ENCODE results near the gene DHRS11. TPM values are rescaled to one million over a fixed set of nuclear protein-coding genes. Genes with fewer than 3 reads are reported as not detected.

DHRS11 gene
- total and polyA plus RNA-seq, 10 of the 15 experiments (the other 5 are each of a cell fraction or from before 2014, with no cell fraction given), result 3.4 to 23.0 (median 14.5) TPM

GRCh38 chr17:36550491-36551417 lies 40.9 kb upstream of the DHRS11 start (continued):
- TF ChIP-seq, protein P1, sequence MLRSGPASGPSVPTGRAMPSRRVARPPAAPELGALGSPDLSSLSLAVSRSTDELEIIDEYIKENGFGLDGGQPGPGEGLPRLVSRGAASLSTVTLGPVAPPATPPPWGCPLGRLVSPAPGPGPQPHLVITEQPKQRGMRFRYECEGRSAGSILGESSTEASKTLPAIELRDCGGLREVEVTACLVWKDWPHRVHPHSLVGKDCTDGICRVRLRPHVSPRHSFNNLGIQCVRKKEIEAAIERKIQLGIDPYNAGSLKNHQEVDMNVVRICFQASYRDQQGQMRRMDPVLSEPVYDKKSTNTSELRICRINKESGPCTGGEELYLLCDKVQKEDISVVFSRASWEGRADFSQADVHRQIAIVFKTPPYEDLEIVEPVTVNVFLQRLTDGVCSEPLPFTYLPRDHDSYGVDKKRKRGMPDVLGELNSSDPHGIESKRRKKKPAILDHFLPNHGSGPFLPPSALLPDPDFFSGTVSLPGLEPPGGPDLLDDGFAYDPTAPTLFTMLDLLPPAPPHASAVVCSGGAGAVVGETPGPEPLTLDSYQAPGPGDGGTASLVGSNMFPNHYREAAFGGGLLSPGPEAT (IDR thresholded peaks at IDR 0.05; ENCODE audit: low read depth), result peak; percentile 65; the same call in 1 of the 2 replicates
- TF ChIP-seq ATF7 (IDR thresholded peaks at IDR 0.05; ENCODE audit: low read depth), result peak; percentile 46; the same call in 1 of the 2 replicates
- 0 out of 2 replicates have a peak, but pooled peaks have one; percentile 68 for TF ChIP-seq ZSCAN29 (IDR thresholded peaks at IDR 0.05)
- 0 out of 2 replicates have a peak, but pooled peaks have one; percentile 14 for TF ChIP-seq FOXM1 (IDR thresholded peaks at IDR 0.05; ENCODE audit: low read depth, low read length)
- peak; percentile 46; the same call in 1 of the 2 replicates for TF ChIP-seq JUNB (IDR thresholded peaks at IDR 0.05)
- TF ChIP-seq BCL11A (IDR thresholded peaks at IDR 0.05; ENCODE audit: low read depth, low read length), result peak; percentile 64; the same call in 1 of the 2 replicates
- TF ChIP-seq DPF2 (IDR thresholded peaks at IDR 0.05), result peak; percentile 71; the same call in 1 of the 2 replicates
- peak; percentile 61; the same call in 1 of the 2 replicates for TF ChIP-seq NR2F1 (conservative IDR thresholded peaks at IDR 0.05)

GRCh38 chr17:36553459-36553858 lies 38.2 kb upstream of the DHRS11 start:
- Histone ChIP-seq H3K4me1 (ENCODE audit: control insufficient read depth, insufficient read depth, low read length) (peaks cover 21% of the 10 kb centered on the region), H3K4me3 (no peak overlapping the region), H3K27me3 (replicated peaks in 1 of 2; ENCODE audit: control insufficient read depth in 2 of 2, insufficient read depth in 2 of 2, low read length in 1 of 2) (no peaks in the 10 kb centered on the region), H3K4me2 (ENCODE audit: control insufficient read depth, insufficient read depth) (no peak overlapping the region), H3K9me3 (replicated peaks; ENCODE audit: control insufficient read depth, insufficient read depth, low read length) (no peaks in the 10 kb centered on the region), H3K79me2 (ENCODE audit: control insufficient read depth, insufficient read depth, low read length) (peaks cover 34% of the 10 kb centered on the region), H4K20me1 (ENCODE audit: control insufficient read depth, insufficient read depth) (peaks cover 4% of the 10 kb centered on the region), H2AFZ (ENCODE audit: control insufficient read depth, low read depth, low read length) (no peak overlapping the region), H3K36me3 (ENCODE audit: control insufficient read depth in 2 of 2, insufficient read depth in 2 of 2, low read length in 1 of 2) (peaks cover 3 to 23% of the 10 kb centered on the region in 2 experiments), H3K27ac (ENCODE audit: control insufficient read depth, insufficient read depth) (no peak overlapping the region), H3K9ac (ENCODE audit: control insufficient read depth, insufficient read depth, low read length) (no peak overlapping the region)
- 100% methylated on average over 3 of the region's 3 CpGs for WGBS (ENCODE audit: insufficient coverage, insufficient replicate concordance, low lambda C conversion rate, missing lambda C conversion rate)
- SMC1A ChIA-PET (ENCODE audit: uncharacterized antibody, unreplicated experiment), result interaction anchor here (2.4 kb wide), 1 partner anchor 11 kb away, joined by 5 read pairs; no protein-coding TSS in a partner anchor
- DNase-seq (ENCODE audit: low read depth, low spot score) (no peak), ATAC-seq (no peak), FAIRE-seq (no peak)
- in situ Hi-C loops (cut with MboI), result no loop called here
- BruUV-seq (replicated peaks), result no TSS peak
- CTCF ChIA-PET, result interaction anchor here (1.2 kb wide), 1 partner anchor 9 kb away, joined by 3 read pairs; no protein-coding TSS in a partner anchor
- intact Hi-C loops (cut with micrococcal nuclease; ENCODE audit: unreplicated experiment), result no loop called here
- POLR2A ChIA-PET, result interaction anchor here (1.4 kb wide), 2 partner anchors 8 to 9 kb away, joined by 5 to 6 read pairs; no protein-coding TSS in a partner anchor
- RAD21 ChIA-PET (ENCODE audit: unreplicated experiment), result interaction anchor here (0.6 kb wide), 1 partner anchor 9 kb away, joined by 3 read pairs; the partner anchor contains the start of gene GGNBP2
- TF ChIP-seq SIN3A (IDR thresholded peaks at IDR 0.05; ENCODE audit: low read depth, low read length) (no peak), SUPT20H (IDR thresholded peaks at IDR 0.05; ENCODE audit: borderline replicate concordance, control insufficient read depth, low read depth, low read length) (no peak), SRF (IDR thresholded peaks at IDR 0.05; ENCODE audit: low read depth in 2 of 2, low read length in 2 of 2) (no peak), NFIC (IDR thresholded peaks at IDR 0.05; ENCODE audit: low read depth, low read length) (no peak), FOXK2 (IDR thresholded peaks at IDR 0.05) (no peak), HDGF (IDR thresholded peaks at IDR 0.05) (no peak), BHLHE40 (IDR thresholded peaks at IDR 0.05; ENCODE audit: borderline replicate concordance in 1 of 2, low read depth in 2 of 2, low read length in 1 of 2) (no peak), KDM1A (IDR thresholded peaks at IDR 0.05; ENCODE audit: borderline replicate concordance) (no peak), SUZ12 (IDR thresholded peaks at IDR 0.05; ENCODE audit: unreplicated experiment) (no peak), HDAC2 (IDR thresholded peaks at IDR 0.05) (no peak), ZBTB4 (CRISPR knock-in tag; IDR thresholded peaks at IDR 0.05) (no peak)
